Umbilical cord (tissue), 2 donors: ENCODE data around the gene USP32. TPM values are rescaled to one million over a fixed set of nuclear protein-coding genes. Genes with fewer than 3 reads are reported as not detected.
"Not testable (repeated sequence)": the region's sequence is repeated elsewhere in the genome, so short reads cannot be mapped to it uniquely, and the experiment has no call there.

Source experiments
- DNase-seq: peaks from one replicate; pipeline ENCODE4 v3.0.0-alpha.2; 2015; ENCODE audit warnings: low spot score
- total RNA-seq: library from RNA; depleted of rRNA; stranded (reverse); fragments of >200 nt; gene quantifications from one replicate; pipeline ENCODE4 v1.2.3, GENCODE V29; 2014; ENCODE audit warnings: low replicate concordance; ENCODE audit not compliant: insufficient read depth

Gene USP32
- total RNA-seq, 1 donor from 2014 or later = 40.2 TPM

GRCh38 chr17:60240290-60240689 is 151.6 kb downstream of the USP32 start:
- DNase-seq = no peak

DNA sequence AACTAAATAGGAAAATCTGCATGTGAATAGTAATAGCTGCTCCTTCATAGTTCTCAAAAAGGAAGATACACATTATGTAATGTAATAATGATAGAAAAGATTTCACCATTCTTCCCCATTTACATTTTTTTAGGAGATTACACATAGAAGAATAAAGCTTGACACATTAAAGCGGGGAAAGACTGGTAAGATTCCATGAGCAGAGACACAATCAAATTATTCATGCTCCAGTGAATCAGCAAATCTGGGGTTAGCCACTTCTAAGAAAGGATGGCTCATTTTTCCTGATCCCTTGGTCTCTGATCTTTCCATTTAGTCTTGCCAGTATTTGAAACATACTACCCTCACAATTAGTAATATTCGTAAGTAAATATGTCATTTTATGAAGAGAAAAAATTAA is 160.2 kb downstream of the USP32 start:
- no peak for DNase-seq

DNA sequence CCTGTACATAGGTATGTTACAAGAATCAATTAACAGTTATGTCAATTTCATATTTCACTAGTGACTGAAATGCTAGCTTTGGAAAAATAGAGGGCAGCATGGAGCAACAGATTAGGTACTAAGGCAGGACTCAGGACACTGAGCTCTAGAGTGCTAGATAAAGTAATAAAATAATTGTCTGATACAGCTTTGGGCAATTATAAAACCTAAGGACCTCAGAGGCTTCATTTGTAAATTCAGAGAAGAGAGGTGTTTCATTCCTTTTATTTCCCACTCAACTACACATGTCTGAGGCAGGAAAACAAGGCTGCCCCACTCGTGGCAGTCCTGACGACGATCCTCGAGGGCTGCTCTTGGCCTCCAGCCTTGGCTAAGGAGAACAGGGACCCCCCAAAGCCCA is 160.7 kb downstream of the USP32 start:
- no peak for DNase-seq

GRCh38 chr17:60230358-60230757 is 161.6 kb downstream of the USP32 start:
- DNase-seq = no peak

- no peak for DNase-seq
Observed at GRCh38 chr17:60229188-60229802, 162.6 kb downstream of the USP32 start.

DNA sequence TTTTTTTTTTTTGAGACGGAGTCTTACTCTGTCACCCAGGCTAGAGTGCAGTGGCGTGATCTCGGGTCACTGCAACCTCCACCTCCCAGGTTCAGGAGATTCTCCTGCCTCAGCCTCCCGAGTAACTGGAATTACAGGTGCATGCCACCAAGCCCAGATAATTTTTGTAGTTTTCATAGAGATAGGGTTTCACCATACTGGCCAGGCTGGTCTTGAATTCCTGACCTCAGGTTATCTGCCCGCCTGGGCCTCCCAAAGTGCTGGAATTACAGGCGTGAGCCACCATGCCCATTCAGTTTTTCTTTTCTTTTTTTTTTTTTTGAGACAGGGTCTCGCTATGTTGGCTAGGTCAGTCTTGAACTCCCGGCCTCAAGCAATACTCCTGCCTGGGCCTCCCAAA is 164.7 kb downstream of the USP32 start:
- DNase-seq = not testable (repeated sequence)

- DNase-seq = no peak
Observed at GRCh38 chr17:60224064-60224463, 167.9 kb downstream of the USP32 start.

- no peak for DNase-seq
Observed at GRCh38 chr17:60223456-60223855, 168.5 kb downstream of the USP32 start.

DNA sequence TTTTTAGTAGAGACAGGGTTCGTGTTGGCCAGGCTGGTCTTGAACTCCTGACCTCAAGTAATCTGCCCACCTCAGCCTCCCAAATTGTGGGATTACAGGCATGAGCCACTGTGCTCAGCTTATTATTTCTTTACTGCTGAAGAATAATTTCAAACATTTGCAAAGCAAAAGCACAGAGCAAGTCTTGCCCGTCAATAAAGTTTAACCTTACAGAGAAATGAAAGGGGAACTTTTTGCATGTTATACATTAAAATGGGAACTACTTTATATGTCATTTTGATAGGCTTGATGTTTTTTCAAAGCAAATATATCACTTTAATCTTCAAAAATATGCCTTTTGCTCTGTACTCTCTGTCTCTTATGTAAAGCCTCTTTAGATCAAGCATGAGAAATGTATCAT is 173.2 kb downstream of the USP32 start:
- not testable (repeated sequence) for DNase-seq

- DNase-seq = not testable (repeated sequence)
Observed at GRCh38 chr17:60215895-60216294, 176.0 kb downstream of the USP32 start.

DNA sequence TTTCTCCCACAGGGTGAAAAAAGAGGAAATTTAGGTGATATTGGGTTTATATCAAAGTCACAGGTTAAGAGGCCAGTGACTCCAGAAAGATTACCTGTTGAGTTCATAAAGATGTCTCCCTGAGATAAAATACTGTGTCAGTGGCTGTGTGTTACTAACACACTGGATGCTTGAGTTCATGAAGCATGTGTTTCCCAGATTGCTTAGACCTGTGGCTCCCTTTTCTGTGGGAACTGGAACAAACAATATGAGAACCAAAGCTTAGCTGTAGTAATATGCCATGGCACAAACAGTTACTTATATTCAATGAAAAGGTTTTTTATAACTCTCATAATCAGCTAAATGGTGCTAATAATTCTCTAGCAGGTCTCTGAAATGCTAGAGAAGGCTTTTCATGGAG is 180.7 kb downstream of the USP32 start:
- not testable (repeated sequence) for DNase-seq

- not testable (repeated sequence) for DNase-seq
Observed at GRCh38 chr17:60208302-60208701, 183.6 kb downstream of the USP32 start.

- DNase-seq = not testable (repeated sequence)
Observed at GRCh38 chr17:60205782-60206181, 186.2 kb downstream of the USP32 start.

GRCh38 chr17:60198630-60199029 is 193.3 kb downstream of the USP32 start:
- DNase-seq = not testable (repeated sequence)

DNA sequence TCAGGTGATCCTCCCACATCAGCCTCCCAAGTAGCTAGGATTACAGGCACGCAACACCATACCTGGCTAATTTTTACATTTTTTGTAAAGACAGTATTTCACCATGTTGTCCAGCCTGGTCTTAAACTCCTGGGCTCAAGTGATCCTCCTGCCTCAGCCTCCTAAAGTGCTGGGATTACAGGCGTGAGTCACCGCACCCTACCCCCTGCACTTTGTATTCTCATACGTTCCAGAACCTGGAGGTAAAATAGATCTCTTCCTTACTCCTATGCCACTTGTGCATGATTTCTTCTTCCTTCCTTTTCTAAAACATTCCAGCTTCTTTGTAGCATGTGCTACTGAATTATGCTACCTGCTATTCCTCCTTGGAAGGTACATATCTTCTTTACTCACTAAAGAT is 197.8 kb downstream of the USP32 start:
- not testable (repeated sequence) for DNase-seq

DNA sequence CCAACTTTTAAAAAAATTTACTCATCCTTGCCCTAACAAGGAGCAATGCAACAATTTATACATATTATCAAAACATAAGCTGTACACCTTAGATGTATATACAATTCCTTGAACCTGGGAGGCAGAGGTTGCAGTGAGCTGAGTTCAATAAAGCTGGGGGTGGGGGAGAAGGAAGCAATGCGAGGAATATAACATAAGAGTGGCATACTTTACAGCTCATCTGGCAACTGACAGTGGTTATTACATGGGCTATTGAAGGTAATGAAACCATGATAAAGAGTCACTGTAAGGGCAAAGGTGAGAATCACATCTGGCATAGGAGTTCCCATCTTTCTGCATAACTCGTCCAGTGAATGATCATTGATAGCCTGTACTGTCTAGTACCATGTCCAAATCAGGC is 198.5 kb downstream of the USP32 start:
- DNase-seq = no peak

- not testable (repeated sequence) for DNase-seq
Observed at GRCh38 chr17:60193032-60193431, 198.9 kb downstream of the USP32 start.

DNA sequence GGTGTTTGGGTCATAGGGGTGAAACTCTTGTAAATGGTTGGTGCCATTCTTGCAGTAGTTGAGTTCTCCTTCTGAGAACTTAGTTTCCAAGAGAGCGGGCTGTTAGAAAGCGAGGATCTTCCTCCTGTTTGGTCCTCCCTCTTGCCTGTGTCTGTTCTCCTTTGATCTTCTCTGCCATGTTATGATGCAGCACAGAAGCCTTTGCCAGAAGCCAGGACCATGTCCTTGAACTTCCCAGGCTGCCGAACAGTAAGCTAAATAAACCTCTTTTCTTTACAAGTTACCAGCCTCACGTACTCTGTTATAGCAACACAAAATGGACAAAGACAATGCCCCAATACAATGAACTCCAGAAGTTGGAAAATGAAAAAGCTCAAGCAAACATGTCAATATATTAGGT is 201.9 kb downstream of the USP32 start:
- DNase-seq = not testable (repeated sequence)

DNA sequence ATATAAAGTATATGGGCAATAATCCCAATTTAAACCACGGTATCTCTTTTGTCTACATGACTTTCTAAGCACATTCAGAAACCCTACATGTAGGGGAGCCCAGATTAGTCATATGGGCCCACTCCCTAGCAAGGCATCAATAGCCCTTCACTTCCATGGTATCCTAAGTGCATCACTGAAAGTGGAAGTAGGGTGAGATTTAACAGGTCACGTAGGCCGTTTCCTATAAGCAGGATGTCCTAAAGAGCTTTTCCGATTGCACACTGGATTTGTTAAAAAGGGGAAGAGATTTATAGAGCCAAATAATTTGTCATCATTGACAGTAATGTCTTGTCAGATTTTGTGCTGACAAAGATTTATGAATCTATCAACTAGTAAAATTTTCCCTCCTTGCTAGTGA is 203.2 kb downstream of the USP32 start:
- DNase-seq = no peak

DNA sequence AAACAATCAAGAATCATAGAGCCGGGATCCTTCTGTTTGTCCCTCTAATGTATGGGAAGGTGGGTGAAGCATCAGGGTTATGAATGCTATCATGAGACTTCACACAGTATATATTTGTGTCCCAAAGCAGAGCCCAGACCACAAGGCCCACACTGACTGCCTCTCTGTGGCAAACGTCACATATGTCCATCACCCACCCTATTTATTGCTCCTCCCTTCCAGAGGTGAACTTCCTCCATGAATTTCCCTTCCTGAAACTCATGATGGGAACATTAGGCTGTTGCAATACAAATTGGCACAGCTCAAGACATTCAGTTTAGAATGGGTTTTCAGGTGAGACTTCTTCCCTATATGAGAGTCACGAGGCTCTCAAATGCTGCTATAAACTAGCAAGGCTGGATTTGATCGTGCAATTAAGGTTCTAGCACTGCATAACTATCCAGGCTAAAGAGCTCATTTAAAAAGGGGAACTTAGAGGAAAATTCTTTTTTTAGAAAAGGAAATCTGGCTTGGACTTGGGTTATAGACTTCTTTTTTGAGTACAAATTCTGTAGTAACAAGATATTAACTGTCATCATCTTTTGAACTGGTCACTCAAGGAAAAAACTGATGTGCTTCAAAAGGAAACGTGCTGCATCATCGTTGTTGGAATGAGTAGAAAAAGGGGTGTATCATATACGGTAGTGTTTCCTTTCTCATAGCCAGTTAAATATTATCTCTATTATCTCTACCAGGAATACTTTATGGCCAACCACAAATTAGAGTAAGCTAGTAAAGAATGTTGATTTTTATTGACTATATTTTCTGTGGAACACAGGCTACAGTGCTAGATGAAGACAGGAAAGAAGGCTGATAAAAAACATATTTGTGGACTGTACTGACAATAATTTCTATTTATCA is 204.8 kb downstream of the USP32 start:
- DNase-seq = not testable (repeated sequence)

DNA sequence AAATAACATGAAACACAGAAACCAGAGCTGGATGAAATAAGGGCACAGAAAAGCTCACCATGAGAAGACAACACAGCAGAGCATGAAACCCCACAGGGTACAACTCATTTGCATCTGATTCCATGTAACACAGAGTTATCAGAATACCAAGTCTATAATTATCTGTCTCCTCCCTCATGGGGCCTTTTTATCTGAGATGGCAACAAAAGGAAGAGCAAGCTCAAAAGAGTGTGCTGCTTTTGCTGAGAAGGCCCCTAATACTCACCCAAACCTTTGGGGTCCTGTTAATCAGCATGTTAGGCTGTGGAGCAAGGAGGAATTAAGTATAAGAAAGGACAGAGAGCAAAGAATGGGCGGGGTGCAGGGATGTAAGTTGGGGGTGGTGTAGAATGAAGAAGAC is 205.6 kb downstream of the USP32 start:
- DNase-seq = not testable (repeated sequence)

DNA sequence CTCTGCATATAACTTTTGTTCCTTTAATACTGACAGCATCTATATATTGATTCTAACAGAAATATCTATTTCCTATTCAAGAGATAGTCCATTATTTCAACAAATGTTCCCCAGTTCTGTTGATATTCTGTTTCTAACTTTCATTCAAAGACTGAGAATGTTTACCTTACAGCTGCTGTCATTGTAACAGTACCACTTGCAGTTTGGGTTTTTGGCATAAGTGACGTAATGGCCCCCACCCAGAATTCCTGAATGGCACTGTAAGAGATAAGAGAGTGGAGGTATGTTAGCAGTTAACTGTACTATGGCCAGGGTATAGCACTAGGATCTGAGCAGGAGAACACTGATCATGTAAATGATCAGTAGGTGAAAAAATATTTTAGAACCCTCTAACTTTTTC is 211.6 kb downstream of the USP32 start:
- DNase-seq = not testable (repeated sequence)

DNA sequence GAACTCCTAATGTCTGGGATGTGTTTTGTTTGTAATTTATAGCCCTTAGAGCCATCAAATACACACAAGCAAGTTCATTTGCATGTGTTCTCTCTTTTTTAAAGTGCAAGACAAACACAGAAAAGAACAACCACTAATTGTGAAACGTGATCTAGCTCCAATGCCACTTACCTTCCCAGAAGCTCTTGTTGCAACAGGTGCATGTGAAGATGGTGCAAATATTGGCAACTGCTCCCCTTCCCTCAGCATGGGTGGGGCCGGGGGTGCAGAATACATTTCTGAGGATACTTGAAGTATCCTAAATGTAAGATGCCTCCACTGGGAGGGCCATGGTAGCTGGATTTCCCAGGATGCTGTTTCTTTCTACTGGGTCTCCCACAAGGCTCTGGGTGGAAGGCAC is 213.8 kb downstream of the USP32 start:
- not testable (repeated sequence) for DNase-seq
